Stimulated activated CD8-positive, alpha-beta memory T cell treated with anti-CD3 and anti-CD28 coated beads, Interleukin-7, amount 100 ng/mL, for 4 hours (primary cell): Measurements from ENCODE around the gene AHCY.

Source experiments
- DNase-seq, 2 donors: peaks; one replicate each; pipeline ENCODE4 v3.0.0-alpha.2; 2020; ENCODE audit warnings: low read depth in 2 of 2

AHCY gene

DNA sequence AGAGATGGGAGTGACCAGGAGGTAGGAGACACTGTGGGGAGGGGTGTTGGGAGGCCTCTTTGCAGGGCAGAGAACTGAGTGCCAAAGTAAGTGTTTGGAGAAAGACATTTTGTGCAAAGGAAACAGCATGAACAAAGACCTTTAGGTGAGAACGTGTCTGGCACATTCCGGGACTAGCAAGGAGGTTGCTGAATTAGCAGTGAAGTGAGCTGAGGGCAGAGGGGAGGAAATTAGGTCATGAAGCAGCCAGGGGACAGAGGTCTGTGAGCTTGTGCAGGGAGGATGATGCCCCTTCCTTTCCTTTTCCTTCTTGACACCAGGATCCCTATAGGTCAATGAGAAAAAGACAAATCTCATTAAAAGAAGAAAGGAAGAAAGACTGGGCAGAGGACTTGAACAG lies 21.4 kb upstream of the AHCY start:
- no peak for DNase-seq

DNA sequence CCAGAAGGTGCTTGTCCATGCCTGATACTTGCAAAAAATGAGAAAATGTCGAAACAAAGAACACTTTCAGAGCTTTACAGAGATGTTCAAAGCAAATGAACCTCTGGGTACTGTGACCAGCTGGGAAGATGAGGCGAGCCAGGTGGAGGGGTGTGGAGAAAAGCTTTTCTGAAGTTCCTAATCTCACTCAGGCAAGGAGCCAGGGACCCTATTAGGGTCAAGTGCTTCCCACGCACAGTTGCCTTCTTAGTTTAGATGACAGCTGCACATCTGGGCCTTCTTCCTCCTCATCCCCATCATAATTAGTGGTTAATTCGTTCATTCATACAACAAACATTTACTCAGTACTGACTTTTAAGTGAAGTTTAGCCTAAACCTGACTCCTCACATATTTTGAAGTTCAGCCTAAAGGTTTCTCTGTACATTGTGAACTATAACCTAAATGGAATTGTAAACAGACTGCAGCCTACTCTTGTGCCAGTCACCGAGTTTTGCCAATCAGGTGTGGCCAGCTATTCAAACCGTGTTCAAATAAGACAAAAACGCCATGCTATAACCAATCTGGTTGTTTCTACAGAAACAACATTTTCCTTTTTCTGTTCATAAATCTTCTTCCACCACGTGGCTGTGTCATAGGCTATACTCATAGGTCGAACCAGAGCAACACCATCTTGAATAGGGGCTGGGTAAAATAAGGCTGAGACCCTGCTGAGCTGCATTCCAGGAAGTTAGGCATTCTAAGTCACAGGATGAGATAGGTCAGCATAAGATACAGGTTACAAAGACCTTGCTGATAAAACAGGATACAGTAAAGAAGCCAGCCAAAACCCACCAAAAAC lies 19.3 kb upstream of the AHCY start:
- no peak for DNase-seq

DNA sequence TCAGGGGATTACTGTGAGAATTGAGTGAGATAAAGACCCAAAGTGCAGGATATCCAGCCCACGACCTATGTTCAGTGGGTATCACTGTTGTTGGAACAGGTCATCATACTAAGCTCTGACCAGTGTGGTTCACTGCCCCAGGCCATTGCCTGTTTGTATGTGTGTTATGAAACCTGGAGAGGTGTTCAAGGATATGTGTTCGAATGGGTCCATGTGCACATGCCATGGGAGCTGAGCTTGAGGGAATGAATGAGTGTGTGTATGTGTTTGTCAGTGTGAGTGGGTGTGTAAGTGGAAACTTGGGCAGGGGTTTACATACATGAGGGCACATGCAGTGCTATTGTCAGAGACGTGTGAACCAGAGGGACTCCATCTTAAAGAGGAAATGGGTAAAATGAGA lies 17.7 kb upstream of the AHCY start:
- no peak for DNase-seq

DNA sequence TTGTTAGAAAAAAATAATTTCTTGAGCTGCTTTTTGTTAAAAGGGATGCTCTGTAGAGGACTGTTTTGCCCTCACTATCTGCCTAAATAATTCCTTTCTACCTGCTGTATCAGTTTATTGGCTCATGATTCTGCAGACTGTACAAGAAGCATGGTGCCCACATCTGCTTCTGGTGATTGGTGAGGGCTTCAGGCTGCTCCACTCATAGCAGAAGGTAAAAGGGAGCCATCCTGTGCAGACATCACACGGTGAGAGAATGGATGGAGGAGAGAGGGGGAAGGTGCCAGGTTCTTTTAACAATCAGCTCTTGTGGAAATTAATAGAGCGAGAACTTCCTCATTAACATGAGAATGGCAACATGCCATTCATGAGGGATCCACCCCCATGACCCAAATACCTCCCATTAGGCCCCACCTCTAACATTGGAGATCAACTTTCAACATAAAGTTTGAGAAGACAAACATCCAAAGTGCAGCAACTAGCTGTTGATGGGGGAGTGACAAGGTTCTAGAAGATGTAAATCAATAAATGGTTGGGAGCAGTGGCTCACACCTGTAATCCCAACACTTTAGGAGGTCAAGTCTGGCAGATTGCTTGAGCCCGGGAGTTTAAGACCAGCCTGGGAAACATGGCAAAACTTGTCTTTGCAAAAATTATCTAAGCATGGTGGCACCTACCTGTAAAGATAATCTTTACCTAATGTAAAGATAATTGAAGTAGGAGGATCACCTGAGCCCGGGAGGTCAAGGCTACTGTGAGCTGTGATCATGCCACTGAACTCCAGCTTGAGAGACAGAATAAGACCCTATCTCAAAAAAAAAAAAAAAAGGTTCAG lies 15.7 kb upstream of the AHCY start:
- no peak for DNase-seq

DNA sequence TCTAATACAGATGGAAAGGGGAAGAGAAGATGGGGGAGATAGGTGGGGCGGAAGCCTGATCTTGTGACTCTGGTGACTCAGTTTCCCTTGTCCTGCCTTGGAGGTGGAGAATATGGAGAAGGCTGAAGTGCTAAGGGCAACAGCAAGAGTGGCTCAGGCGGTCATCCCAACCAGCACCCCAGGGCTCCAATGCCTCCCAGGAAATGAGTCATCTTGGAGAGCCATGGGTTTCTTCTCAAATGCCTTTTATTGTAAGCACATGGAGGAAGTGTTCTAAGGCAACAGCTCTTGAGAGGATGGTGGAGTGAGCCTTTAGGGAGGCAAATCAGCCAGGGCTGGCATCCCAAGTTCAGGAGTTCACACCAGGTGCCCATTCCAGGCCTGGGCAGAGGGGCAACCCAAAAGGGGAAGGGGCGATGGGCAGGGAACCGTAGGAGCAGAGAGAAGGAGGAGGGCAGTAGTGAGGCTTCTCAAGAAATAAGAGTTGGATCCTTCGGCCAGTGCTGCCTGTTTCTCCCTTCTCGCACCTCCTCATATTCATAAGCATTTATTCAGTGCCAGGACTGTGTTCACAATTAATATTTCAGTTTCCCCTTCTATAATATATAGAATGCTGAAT lies 13.2 kb upstream of the AHCY start:
- DNase-seq, result no peak

DNA sequence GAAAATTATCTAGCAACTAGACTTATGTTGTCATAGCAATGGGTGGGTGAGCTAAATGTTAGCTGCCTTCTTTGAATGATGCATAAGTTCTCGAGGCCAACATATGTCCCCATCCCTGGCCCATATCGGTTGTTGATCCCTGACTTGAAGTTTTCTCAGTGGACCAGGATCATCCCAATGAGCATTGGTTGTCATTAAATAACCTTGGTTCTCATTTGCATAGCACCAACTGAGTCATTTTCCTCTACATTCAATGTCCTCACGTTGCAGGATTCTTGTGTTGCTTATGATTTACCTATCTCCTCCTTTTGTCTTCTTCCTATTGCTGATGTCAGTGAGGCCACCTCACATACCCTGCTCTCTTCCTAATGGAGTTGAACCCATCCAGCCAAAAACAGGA lies 12.1 kb upstream of the AHCY start:
- DNase-seq, result no peak

DNA sequence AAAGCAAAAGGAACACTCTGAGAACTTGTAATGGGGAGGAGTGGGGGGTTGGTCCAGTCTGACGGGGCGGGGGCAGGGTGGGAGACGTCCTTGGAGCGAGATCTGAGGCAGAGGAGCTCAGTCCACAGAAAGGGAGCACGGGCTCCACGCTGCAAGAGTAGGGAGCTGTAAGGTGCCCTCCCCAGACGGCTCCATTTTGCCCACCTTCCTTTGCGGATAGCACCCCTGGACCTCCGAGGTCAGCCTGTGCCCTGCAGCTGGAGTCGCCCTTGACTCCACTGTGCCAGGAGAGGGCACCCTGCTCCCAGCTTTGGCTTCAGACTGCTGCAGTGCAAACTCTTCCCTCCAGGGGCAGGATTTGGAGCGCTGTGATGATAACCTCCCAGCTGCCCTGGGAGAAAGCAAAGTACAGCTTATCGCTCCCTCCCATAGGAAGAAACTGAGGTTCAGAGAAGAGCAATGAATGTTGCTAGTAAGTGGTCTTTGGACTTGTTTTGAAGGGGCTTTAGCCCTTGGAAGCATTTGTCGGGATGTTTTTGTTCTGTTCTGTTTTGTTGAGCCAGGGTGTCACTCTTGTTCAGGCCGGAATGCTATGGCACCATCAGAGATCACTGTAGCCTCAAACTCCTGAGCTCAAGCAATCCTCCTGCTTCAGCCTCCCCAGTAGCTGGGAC lies 9.5 kb upstream of the AHCY start:
- DNase-seq, result peak; percentile 73 to 74

DNA sequence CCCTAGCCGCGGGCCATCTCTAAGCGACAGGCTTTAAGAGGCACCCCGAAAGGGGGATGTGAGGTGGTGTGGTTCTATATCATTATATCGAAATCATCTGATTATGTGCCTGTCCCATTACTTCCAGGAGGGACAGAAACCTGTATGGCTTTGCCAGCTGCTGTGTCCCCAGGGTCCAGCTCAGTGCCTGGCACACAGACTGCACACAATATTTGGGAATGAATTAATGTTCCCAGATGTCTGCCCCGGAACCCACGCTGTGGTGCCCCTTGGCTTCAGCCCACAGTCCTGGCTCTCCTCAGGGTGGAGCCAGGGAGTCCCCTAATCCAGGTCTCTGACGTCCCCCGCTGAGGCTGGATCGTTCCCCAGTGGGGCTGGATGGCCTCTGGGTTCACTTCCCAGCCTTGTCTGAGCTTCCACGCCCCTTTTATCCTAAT lies 8.9 kb upstream of the AHCY start:
- no peak for DNase-seq

DNA sequence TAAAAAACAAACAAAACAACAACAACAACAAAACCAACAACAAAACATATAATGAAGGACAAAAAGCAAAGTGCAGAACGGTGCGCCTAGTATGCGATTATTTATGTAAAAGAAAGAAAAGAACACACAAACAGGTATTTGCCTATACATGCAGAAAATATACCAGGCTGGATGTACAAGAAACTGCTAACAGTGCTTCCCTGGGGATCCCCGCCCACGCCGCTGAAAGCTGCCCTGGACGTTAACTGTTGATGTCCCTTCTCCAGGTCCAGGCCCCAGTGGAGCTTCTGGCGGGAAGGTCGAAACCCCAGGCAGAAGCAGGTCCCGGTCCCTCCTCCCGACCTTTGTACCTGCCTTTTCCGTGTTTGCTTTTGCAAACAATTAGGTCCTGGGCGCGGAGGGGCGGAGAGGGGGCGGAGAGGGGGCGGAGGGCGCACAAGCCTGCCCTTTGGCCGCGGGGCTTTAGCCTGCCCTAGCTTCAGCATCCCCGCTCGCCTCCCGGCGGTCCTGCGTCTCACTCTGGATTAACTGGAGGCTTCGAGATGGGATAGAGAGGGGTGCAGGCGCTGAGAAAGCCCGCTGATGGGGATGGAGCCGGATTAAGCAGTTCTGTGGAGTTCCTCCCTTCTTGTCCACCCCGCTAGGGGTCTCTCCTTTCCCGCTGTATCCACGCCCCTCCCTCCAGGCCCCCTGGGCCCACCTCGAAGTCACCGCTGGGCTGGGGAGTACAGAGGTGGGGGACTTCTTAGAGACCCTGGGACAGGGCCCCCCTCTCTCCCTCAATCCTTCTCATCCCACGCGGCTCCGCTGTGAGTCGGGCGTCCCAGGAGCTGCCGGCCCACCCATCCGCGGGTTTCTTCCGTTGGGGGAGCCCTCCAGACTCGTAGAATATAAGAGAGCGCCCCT lies 8.2 kb upstream of the AHCY start:
- no peak for DNase-seq

DNA sequence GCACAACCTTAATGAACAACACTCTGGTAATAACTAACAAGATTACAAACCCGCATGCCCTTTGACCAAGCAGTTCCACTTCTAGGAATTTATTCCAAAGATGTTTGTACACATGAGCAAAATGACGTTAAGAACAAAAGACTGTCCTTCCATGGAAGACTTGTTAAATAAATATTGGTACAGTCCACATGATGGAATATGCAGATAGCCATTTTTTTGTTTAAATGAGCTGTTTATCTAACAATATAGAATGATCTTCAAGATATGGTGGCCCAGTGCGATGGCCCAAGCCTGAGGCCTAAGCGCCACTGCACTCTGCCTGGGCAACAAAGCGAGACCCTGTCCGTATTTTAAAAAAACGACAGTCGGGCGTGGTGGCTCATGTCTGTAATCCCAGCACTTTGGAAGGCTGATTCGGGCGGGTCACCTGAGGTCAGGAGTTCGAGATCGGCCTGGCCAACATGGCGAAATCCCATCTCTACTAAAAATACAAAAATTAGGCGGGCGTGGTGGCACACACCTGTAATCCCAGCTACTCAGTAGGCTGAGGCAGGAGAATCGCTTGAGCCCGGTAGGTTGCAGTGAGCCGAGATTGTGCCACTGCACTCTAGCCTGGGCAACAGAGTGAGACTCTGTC lies 7.4 kb upstream of the AHCY start:
- DNase-seq, result no peak

DNA sequence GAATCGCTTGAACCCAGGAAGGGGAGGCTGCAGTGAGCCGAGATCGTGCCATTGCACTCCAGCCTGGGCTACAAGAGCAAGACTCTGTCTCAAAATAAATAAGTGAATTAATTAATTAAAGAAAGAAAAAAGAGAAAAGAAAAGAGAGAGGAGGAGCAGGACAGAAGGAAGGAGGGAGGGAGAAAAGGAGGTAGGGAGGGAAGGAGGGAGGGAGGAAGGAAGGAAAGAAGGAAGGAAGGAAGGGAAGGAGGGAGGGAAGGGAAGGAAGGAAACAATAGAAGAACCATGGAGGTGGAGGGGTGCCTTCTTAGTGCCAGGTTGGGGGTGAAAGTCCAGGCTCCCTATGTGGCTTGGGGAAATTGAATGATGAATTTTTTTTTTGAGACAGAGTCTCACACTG lies 6.5 kb upstream of the AHCY start:
- no peak for DNase-seq

DNA sequence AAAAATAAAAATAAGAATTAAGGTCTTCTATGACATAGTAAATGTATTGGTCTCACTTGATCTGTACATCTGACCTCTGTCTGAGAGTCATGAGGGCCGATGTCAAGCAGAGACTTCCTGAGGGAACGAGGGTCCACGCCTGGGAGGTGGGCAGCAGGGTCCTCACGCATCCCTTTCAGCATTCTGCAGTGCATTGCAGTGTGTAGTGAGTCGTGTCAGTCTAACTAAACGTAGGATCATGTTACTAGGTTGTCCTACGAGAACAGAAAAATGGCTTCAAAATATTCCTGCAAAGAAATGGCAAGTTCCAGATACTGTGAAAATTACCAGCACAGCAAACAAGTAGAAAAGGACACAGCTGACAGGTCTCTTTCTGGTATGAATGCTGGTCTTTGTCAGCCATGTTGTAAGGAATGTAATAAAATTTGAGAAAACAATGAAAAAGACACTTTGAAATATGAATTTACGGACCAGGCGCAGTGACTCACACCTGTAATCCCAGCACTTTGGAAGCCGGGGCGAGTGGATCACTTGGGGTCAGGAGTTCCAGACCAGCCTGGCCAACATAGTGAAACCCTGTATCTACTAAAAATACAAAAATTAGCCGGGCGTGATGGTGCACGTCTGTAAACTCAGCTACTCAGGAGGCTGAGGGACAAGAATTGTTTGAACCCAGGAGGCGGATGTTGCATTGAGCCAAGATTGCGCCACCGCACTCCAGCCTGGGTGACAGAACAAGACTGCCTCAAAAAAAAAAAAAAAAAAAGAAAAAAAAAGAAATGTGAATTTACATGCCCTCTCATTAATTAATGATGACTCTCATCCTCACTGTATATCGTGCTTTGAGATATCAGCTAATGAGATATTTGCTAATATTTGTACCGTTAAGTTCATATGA lies 2.4 kb upstream of the AHCY start:
- DNase-seq, result no peak

DNA sequence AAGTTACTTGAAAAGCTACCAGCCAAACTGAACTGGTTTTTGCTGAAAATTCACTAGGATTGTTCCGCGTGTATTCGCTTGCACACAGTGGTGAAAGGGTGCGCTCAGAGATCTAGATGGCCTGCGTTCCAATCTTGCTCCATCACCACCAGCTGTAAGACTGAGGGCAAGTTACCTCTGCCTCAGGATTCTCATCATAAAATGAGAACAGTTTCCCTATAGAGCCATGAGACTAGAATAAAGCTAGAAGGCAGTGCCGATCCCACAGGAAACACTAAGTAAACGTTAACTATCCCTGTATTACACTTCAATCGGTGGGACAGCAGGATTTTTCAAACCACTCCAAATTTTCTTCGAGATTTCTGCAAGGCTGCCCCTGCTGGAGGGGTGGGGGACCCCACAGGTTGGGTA lies 838 bp downstream of the AHCY start:
- DNase-seq, result no peak

DNA sequence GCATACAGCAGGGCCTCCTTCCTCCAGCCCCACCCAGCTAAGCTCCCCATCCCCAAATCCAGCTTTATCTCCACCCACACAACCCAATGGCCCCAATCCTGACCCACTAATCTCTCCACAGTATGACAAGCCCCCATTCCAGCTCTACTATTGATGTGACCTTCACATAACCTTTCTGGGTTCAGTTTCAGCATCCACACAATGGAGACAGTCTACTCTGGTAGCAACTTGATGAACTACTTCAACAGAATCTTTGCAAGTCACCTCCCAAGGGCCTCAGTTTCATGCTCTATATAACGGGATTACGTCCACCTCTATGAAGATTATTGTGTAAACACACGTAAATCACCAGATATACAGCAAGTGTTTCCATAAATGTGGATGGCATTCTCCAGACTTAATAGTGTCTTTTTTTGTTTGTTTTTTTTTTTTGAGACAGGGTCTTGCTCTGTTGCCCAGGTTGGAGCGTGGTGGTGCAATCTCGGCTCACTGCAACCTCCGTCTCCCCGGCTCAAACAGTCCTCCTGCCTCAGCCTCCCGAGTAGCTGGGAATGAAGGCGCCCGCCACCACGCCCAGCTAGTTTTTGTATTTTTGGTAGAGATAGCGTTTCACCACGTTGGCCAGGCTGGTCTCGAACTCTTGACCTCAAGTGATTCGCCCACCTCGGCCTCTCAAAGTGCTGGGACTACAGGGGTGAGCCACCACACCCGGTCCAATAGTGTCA lies 1.4 kb downstream of the AHCY start:
- no peak for DNase-seq

DNA sequence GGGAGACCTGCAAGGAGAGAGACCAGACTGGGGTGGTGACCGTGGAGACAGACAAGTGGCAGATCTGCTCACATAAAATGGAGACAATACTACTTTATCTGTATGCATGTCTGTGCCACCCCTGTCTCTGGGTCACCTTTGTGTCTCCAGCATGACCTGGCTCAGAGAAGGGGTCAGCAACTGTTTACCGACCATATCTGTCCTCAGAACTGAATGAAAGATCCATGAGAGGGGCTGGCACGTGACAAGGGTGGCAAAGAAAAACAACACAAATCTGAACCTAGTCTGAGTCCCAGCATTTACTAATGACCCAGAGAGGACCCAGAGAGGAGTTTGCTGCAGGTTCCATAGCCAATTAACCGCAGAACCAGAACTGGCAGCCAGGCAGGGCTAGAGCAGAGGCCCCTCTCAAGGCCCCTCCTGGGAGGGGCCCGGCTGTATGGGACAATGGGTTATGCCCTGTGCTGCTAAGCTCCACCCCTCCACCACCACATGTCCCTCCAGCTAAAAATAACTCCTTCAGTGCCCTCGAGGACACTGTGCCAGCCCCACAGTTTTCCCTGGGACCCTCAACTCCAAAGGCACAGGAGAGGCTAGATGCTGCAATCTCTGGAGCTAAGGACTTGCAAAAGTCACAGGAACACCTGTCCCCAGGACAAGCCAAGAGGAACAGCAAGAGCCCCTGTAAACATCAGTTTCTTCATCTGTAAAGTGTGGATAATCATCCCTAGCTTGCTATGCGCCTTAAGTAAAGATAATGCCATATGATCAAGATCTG lies 2.2 kb downstream of the AHCY start:
- no peak for DNase-seq

DNA sequence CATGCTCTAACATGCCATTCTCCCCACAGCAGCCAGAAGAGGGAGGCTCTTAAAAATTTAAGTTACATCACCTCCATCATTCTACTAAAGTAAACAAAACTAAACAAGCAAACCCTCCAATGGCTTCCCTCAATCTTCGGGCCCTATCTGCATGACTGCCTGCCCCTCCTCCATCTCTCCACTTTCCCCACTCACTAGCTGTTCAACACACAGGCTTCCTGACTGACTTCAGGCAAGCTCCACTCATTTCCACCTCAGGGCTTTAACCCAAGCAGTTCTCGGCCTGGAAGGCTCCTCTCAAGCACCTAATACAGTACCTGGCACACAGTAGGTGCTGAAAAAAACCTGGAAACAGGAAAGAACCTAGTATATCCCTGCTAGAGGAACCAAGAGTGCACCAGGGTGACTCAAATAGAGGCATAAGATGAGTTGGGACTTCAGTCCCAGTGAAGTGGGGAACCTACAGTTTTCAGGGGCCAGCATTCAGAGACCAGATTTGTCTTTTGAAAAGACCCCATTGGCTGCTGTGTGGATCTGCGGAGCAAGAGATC lies 2.8 kb downstream of the AHCY start:
- no peak for DNase-seq

DNA sequence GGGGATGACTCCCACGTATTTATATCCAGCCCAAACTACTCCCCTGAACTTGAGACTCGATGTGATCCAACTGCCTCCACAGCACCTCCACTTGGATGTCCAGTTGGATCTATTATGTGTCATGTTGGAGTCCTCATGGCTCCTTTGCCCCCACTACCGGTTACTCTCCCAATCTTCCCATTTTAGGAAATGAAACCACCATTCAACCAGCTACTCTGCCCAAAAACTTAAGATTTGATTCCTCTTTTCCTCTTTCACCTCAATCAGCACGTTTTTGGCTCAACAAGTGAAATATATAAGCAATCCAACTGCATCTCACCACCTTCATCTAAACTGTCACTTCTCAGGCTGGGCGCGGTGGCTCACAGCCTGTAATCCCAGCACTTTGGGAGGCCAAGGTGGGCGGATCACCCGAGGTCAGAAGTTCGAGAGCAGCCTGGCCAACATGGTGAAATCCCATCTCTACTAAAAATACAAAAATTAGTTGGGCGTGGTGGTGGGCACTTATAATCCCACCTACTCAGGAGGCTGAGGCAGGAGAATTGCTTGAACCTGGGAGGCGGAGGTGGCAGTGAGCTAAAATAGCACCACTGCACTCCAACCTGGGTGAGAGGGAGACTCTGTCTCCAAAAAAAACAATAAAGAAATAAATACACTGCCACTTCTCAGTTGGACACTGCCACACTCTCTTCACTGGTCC lies 3.4 kb downstream of the AHCY start:
- DNase-seq, result no peak
